OCI-LY1 (cell line): ENCODE measurements around the gene RHBDF2.

Experiments
- H2AFZ ChIP-seq: fragments of 200-600 bp; sonication (generic), shearing (Covaris generic); 2 replicates; pipeline ENCODE4 v1.6.0; 2014; ENCODE audit warnings: antibody characterized with exemption, mild to moderate bottlenecking, low read length
- H3F3A ChIP-seq: fragments of 200-600 bp; sonication (generic), shearing (Covaris generic); 2 replicates; pipeline ENCODE4 v1.6.0; 2014; ENCODE audit warnings: mild to moderate bottlenecking, antibody characterized with exemption, low read length, moderate library complexity; ENCODE audit not compliant: insufficient read depth
- H3K27ac ChIP-seq: fragments of 200-600 bp; sonication (generic); 2 replicates; pipeline ENCODE4 v1.5.1; 2014; ENCODE audit warnings: low read length, mixed run types, mild to moderate bottlenecking, low read depth; ENCODE audit not compliant: poor library complexity, severe bottlenecking
- H3K27me3 ChIP-seq: fragments of 200-600 bp; sonication (generic); 2 replicates; pipeline ENCODE4 v1.6.0; 2014; ENCODE audit warnings: antibody characterized with exemption, mild to moderate bottlenecking, low read length, moderate library complexity; ENCODE audit not compliant: insufficient read depth
- H3K36me3 ChIP-seq: fragments of 200-600 bp; sonication (generic); 2 replicates; pipeline ENCODE4 v1.6.1; 2014; ENCODE audit warnings: mild to moderate bottlenecking, antibody characterized with exemption, low read length, moderate library complexity, mixed read lengths; ENCODE audit not compliant: insufficient read depth
- H3K4me1 ChIP-seq: fragments of 200-600 bp; sonication (generic); 2 replicates; pipeline ENCODE4 v1.5.1; 2014; ENCODE audit warnings: mild to moderate bottlenecking, low read length, moderate library complexity; ENCODE audit not compliant: insufficient read depth, severe bottlenecking
- H3K4me2 ChIP-seq: fragments of 200-600 bp; sonication (generic), shearing (Covaris generic); 2 replicates; pipeline ENCODE4 v1.6.1; 2014; ENCODE audit warnings: low read length
- H3K4me3 ChIP-seq: fragments of 200-600 bp; sonication (generic); 2 replicates; pipeline ENCODE4 v1.5.1; 2014; ENCODE audit warnings: low read length, low read depth, mild to moderate bottlenecking, mixed read lengths; ENCODE audit not compliant: poor library complexity, severe bottlenecking
- H3K79me2 ChIP-seq: fragments of 200-600 bp; shearing (Covaris generic); 2 replicates; pipeline ENCODE4 v1.6.1; 2016; ENCODE audit warnings: mixed run types, low read length, mixed read lengths; ENCODE audit not compliant: insufficient read depth
- H3K9ac ChIP-seq: fragments of 200-600 bp; sonication (generic), shearing (Covaris generic); 2 replicates; pipeline ENCODE4 v1.6.1; 2014; ENCODE audit warnings: mild to moderate bottlenecking, low read length, mixed read lengths
- H3K9me2 ChIP-seq: fragments of 200-600 bp; sonication (generic), shearing (Covaris generic); 2 replicates; pipeline ENCODE4 v1.6.1; 2014; ENCODE audit warnings: low read depth, mild to moderate bottlenecking, low read length, mixed read lengths
- H3K9me3 ChIP-seq: fragments of 200-600 bp; shearing (Covaris generic); 2 replicates; pipeline ENCODE4 v1.6.1; 2014; ENCODE audit warnings: low read length, mixed read lengths
- H4K20me1 ChIP-seq: fragments of 200-600 bp; sonication (generic), shearing (Covaris generic); 2 replicates; pipeline ENCODE4 v1.6.0; 2016; ENCODE audit warnings: mild to moderate bottlenecking, low read length; ENCODE audit not compliant: insufficient read depth
- EZH2 ChIP-seq: fragments of 200-600 bp; sonication (generic), shearing (Covaris generic); IDR thresholded peaks from 2 replicates; pipeline ENCODE4 v1.8.0; 2017; ENCODE audit warnings: borderline replicate concordance, mixed run types, mild to moderate bottlenecking, antibody characterized with exemption, low read length, moderate library complexity, mixed read lengths
- TF ChIP-seq, protein P1 (sequence below): fragments of 200-600 bp; sonication (generic), shearing (Covaris generic); IDR thresholded peaks from 2 replicates; pipeline ENCODE4 v1.5.1; 2017; ENCODE audit warnings: mild to moderate bottlenecking, antibody characterized with exemption, low read length, moderate library complexity, mixed read lengths

The RHBDF2 gene

DNA sequence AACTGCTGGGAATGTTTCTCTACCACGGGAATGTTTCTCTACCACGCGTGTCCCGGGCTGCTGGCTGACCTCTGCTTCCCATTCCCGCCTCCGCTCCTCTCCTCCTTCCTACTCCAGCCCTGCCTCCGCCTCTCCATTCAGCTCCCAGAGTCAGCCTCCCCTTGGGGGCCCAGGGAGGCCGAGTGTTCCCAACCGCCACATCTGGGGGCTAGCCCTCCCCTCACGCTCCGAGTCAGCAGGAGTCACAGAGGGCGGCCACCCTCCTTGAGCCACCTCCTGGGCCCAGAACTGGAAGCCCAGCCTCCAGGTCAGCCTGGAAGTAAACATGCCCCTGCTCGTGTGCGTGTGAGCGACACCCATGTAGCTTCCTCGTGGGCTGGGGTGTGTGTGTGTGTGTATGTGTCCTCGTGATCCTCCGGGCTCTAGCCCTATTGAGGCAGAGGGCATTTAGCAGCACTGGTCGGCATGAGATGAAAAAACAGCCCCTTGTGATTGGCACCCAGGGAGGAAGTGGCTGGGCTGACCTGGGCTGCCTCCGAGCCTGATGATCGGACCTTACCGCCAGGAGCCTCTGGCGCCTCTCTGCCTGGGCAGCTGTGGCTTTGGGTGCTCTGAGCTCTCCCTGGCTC lies 29.0 kb upstream of the RHBDF2 start:
- Histone ChIP-seq H3K4me2 (peak overlapping the region; percentile 49; the same call in 1 of the 2 replicates), H3K27me3 (peaks cover under 1% of the 10 kb centered on the region; the same call in 1 of the 2 replicates), H3F3A (no peaks in the 10 kb centered on the region), H3K9me2 (no peaks in the 10 kb centered on the region), H4K20me1 (no peaks in the 10 kb centered on the region), H2AFZ (peak overlapping the region; percentile 97), H3K9ac (peak overlapping the region; percentile 28; the same call in 1 of the 2 replicates), H3K4me1 (peaks cover 44% of the 10 kb centered on the region), H3K79me2 (no peaks in the 10 kb centered on the region), H3K36me3 (no peaks in the 10 kb centered on the region), H3K4me3 (peak overlapping the region; percentile 13), H3K27ac (peak overlapping the region; percentile 23), H3K9me3 (no peaks in the 10 kb centered on the region)
- TF ChIP-seq, protein P1, sequence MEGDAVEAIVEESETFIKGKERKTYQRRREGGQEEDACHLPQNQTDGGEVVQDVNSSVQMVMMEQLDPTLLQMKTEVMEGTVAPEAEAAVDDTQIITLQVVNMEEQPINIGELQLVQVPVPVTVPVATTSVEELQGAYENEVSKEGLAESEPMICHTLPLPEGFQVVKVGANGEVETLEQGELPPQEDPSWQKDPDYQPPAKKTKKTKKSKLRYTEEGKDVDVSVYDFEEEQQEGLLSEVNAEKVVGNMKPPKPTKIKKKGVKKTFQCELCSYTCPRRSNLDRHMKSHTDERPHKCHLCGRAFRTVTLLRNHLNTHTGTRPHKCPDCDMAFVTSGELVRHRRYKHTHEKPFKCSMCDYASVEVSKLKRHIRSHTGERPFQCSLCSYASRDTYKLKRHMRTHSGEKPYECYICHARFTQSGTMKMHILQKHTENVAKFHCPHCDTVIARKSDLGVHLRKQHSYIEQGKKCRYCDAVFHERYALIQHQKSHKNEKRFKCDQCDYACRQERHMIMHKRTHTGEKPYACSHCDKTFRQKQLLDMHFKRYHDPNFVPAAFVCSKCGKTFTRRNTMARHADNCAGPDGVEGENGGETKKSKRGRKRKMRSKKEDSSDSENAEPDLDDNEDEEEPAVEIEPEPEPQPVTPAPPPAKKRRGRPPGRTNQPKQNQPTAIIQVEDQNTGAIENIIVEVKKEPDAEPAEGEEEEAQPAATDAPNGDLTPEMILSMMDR, result no peak
- TF ChIP-seq EZH2, result no peak

DNA sequence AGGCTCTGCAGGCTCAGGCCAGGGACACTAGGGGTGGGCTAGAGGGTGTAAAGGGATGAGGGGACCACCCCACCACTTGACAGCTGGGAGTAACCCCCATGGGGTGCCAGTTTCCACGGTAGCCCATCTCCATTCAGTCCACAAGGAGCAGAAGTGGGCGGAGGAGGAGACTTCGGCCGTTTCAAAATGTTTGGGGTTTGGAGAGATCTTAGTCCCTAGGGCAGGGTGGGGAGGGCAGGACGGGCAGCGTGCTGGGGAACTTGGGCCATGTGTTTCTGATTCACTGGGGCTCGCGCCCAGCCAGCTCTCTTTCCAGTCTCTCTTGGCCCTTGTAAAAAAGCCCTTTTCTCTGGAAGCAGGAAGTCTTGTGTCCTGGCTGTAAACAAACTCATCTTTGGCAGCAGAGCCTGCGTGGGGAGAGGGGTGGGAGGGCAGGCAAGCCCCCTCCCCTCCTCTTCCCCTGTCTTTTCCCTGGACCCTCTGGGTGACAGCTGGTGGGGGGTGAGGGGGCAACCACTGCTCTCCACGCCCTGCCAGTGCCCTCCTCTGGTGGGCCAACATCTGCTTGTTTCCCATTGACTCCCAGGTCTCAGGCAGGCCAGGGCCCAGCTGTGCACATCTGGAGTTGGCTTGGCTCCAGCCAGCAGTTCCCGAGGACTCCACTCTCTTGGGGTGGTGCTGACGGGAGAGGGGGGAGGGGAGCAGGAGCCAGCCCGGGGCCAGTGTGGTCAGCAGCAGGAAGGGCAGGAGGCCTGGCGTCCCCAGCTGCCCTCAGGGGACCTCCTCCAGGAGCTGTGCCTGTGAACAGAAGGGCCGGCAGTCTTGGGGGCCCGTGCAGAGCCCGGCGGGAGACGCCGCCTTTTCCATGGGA lies 28.2 kb upstream of the RHBDF2 start:
- peaks cover 6% of the 10 kb centered on the region; the same call in 1 of the 2 replicates for H3K27me3 ChIP-seq

DNA sequence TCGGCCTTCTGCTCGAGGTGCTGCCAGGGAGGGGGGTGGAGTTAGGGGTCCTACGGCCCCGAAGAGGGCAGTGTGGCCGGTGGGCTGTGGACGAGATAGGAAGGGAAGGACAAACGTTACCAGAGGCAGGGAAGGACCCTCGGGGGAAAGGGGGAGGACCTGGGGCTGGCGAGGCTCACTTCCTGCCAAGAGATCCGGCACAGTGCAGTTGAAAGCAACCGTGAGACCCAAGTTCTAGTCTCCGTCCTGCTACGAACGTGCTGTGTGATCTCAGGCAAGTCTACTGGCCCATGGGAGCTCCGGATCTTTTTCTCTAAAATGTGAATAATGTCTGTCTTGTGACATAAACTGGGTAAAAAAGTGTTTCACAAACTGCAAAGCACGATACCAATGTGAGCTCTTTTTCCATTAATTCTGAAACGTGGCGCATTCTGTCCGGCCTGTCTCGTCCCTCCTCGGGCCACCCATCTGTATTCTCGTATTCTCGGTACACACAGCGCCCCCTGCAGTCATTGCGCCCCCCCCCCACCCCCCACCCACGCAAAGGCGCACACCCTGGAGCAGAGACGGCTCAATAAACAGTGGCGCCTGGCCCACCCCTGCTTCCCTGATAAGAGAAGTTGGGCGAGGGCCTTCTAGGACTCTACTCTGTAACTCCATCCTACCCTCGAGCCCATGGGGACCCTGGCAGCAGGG lies 27.5 kb upstream of the RHBDF2 start:
- Histone ChIP-seq H3K9me2 (no peaks in the 10 kb centered on the region), H3K79me2 (no peaks in the 10 kb centered on the region), H3K9me3 (no peaks in the 10 kb centered on the region), H2AFZ (peak overlapping the region; percentile 40), H3K27me3 (0 out of 2 replicates have a peak, but pooled peaks cover 6% of the 10 kb centered on the region), H3K27ac (peak overlapping the region; percentile 81), H3K9ac (peak overlapping the region; percentile 67), H3K4me1 (peaks cover 44% of the 10 kb centered on the region), H3K36me3 (no peaks in the 10 kb centered on the region), H4K20me1 (no peaks in the 10 kb centered on the region), H3K4me3 (peak overlapping the region; percentile 60), H3K4me2 (peak overlapping the region; percentile 79), H3F3A (no peaks in the 10 kb centered on the region)
- TF ChIP-seq, protein P1, result peak; percentile 47
- TF ChIP-seq EZH2, result no peak

More for the DNA sequence above, 28.2 kb upstream of the RHBDF2 start:
- Histone ChIP-seq H3K9me3 (no peaks in the 10 kb centered on the region), H3F3A (no peaks in the 10 kb centered on the region), H3K4me1 (peaks cover 44% of the 10 kb centered on the region), H3K4me3 (peak overlapping the region; percentile 60), H3K4me2 (peak overlapping the region; percentile 79), H3K9ac (peak overlapping the region; percentile 19; the same call in 1 of the 2 replicates), H3K27ac (peak overlapping the region; percentile 81), H3K36me3 (no peaks in the 10 kb centered on the region), H3K9me2 (no peaks in the 10 kb centered on the region), H3K79me2 (no peaks in the 10 kb centered on the region), H4K20me1 (no peaks in the 10 kb centered on the region), H2AFZ (peak overlapping the region; percentile 40; the same call in 1 of the 2 replicates)
- TF ChIP-seq EZH2, result no peak
- TF ChIP-seq, protein P1, result no peak
